Smooth muscle cell (in vitro differentiated cells): ENCODE results near the gene MITF. TPM values are rescaled to one million over a fixed set of nuclear protein-coding genes. Genes with fewer than 3 reads are reported as not detected.

Experiments used
- DNase-seq: peaks from one replicate; lab custom pipeline; 2025; ENCODE audit not compliant: unreplicated experiment; lab: John Stamatoyannopoulos, UW
- H2AFZ ChIP-seq: fragments of 200-600 bp; sonication (generic); 2 replicates; pipeline ENCODE4 v1.6.0; 2016; ENCODE audit warnings: antibody characterized with exemption, low read depth, mild to moderate bottlenecking
- H3F3A ChIP-seq: fragments of 200-600 bp; sonication (generic); 2 replicates; pipeline ENCODE4 v1.6.0; 2017; ENCODE audit warnings: antibody characterized with exemption, low read depth
- H3K27ac ChIP-seq: fragments of 200-600 bp; sonication (generic); 2 replicates; pipeline ENCODE4 v1.5.1; 2016; ENCODE audit warnings: low read depth, mild to moderate bottlenecking
- H3K27me3 ChIP-seq: fragments of 200-600 bp; sonication (generic); 2 replicates; pipeline ENCODE4 v1.6.1; 2016; ENCODE audit warnings: low read depth, mild to moderate bottlenecking
- H3K36me3 ChIP-seq: fragments of 200-600 bp; sonication (generic); 2 replicates; pipeline ENCODE4 v1.5.1; 2016; ENCODE audit warnings: low read depth
- H3K4me1 ChIP-seq: fragments of 200-600 bp; sonication (generic); 2 replicates; pipeline ENCODE4 v1.5.1; 2016; ENCODE audit warnings: low read depth
- H3K4me2 ChIP-seq: fragments of 200-600 bp; sonication (generic); 2 replicates; pipeline ENCODE4 v1.6.0; 2016; ENCODE audit warnings: mild to moderate bottlenecking
- H3K4me3 ChIP-seq: fragments of 200-600 bp; sonication (generic); 2 replicates; pipeline ENCODE4 v1.5.1; 2016; ENCODE audit warnings: mild to moderate bottlenecking
- H3K79me2 ChIP-seq: fragments of 200-600 bp; sonication (generic); 2 replicates; pipeline ENCODE4 v1.6.0; 2016; ENCODE audit warnings: low read depth, mild to moderate bottlenecking
- H3K9ac ChIP-seq: fragments of 200-600 bp; sonication (generic); 2 replicates; pipeline ENCODE4 v1.6.0; 2016; ENCODE audit warnings: low read depth
- H3K9me3 ChIP-seq: fragments of 200-600 bp; sonication (generic); replicated peaks from 2 replicates; pipeline ENCODE4 v1.5.1; 2016; ENCODE audit warnings: low read depth
- H4K20me1 ChIP-seq: fragments of 200-600 bp; sonication (generic); 2 replicates; pipeline ENCODE4 v1.6.0; 2016; ENCODE audit warnings: low read depth
- CTCF ChIP-seq: fragments of 200-600 bp; sonication (generic); IDR thresholded peaks from 2 replicates; pipeline ENCODE4 v1.5.1; 2017; ENCODE audit warnings: borderline replicate concordance, mild to moderate bottlenecking, antibody characterized with exemption; ENCODE audit not compliant: insufficient read depth, poor library complexity, severe bottlenecking
- WGBS: methylation state at CpG from one replicate; pipeline ENCODE4 v1.1.7; 2016; ENCODE audit warnings: low lambda C conversion rate; 5-methylcytosine and 5-hydroxymethylcytosine counted together
- polyA plus RNA-seq: library from polyadenylated mRNA; unstranded; fragments of >200 nt; fragmentation: Nextera tagmentation; extraction: Ambion mirVana; gene quantifications from 2 replicates; pipeline ENCODE4 v1.2.1, GENCODE V29; 2016
- total RNA-seq: library from RNA; depleted of rRNA; stranded (reverse); fragments of >200 nt; gene quantifications from 2 replicates; pipeline ENCODE4 v1.2.3, GENCODE V29; 2014

The MITF gene
- total and polyA plus RNA-seq, 2 experiments from 2014 or later: 2.3 to 3.1 TPM

GRCh38 chr3:69695933-69696332 lies 43.3 kb upstream of the MITF start:
- WGBS: 80% methylated on average over 4 of the region's 4 CpGs

GRCh38 chr3:69696367-69696766 lies 42.9 kb upstream of the MITF start:
- DNase-seq: no peak
- H3K4me3 ChIP-seq: no peak overlapping the region
- no peaks in the 10 kb centered on the region for H3F3A ChIP-seq
- H3K27me3 ChIP-seq: no peaks in the 10 kb centered on the region
- no peak for TF ChIP-seq CTCF
- H3K27ac ChIP-seq: no peak overlapping the region
- H3K4me2 ChIP-seq: no peak overlapping the region
- no peaks in the 10 kb centered on the region for H4K20me1 ChIP-seq
- 90% methylated on average over 1 of the region's 1 CpG for WGBS
- no peak overlapping the region for H3K9ac ChIP-seq
- H3K36me3 ChIP-seq: no peaks in the 10 kb centered on the region
- H2AFZ ChIP-seq: no peak overlapping the region
- H3K4me1 ChIP-seq: no peaks in the 10 kb centered on the region
- no peaks in the 10 kb centered on the region for H3K79me2 ChIP-seq
- H3K9me3 ChIP-seq: no peaks in the 10 kb centered on the region

More at GRCh38 chr3:69695933-69696332, 43.3 kb upstream of the MITF start:
- Histone ChIP-seq H3K27ac (no peak overlapping the region), H3K4me3 (no peak overlapping the region), H3F3A (no peaks in the 10 kb centered on the region), H3K79me2 (no peaks in the 10 kb centered on the region), H3K9ac (no peak overlapping the region), H4K20me1 (no peaks in the 10 kb centered on the region), H3K4me1 (no peaks in the 10 kb centered on the region), H3K9me3 (no peaks in the 10 kb centered on the region), H3K4me2 (no peak overlapping the region), H2AFZ (no peak overlapping the region), H3K36me3 (no peaks in the 10 kb centered on the region), H3K27me3 (no peaks in the 10 kb centered on the region)
- no peak for DNase-seq
- TF ChIP-seq CTCF: no peak

GRCh38 chr3:69697381-69697780 lies 41.9 kb upstream of the MITF start:
- H3F3A ChIP-seq: no peaks in the 10 kb centered on the region
- TF ChIP-seq CTCF: no peak
- no peaks in the 10 kb centered on the region for H3K9me3 ChIP-seq
- DNase-seq: no peak
- no peaks in the 10 kb centered on the region for H3K36me3 ChIP-seq
- no peak overlapping the region for H3K4me2 ChIP-seq
- H3K27ac ChIP-seq: no peak overlapping the region
- H3K4me3 ChIP-seq: no peak overlapping the region
- H3K27me3 ChIP-seq: no peaks in the 10 kb centered on the region
- WGBS: 74% methylated on average over 5 of the region's 5 CpGs
- H3K79me2 ChIP-seq: no peaks in the 10 kb centered on the region
- H2AFZ ChIP-seq: no peak overlapping the region
- H4K20me1 ChIP-seq: no peaks in the 10 kb centered on the region
- no peaks in the 10 kb centered on the region for H3K4me1 ChIP-seq
- no peak overlapping the region for H3K9ac ChIP-seq

GRCh38 chr3:69698728-69699127 lies 40.5 kb upstream of the MITF start:
- no peak for DNase-seq

More at GRCh38 chr3:69698728-69699127, 40.5 kb upstream of the MITF start:
- Histone ChIP-seq H3K4me1 (no peaks in the 10 kb centered on the region), H3K27ac (no peak overlapping the region), H3K9me3 (no peaks in the 10 kb centered on the region), H3F3A (no peaks in the 10 kb centered on the region), H4K20me1 (no peaks in the 10 kb centered on the region), H3K79me2 (no peaks in the 10 kb centered on the region), H2AFZ (no peak overlapping the region), H3K4me2 (no peak overlapping the region), H3K4me3 (no peak overlapping the region), H3K27me3 (no peaks in the 10 kb centered on the region), H3K9ac (no peak overlapping the region), H3K36me3 (no peaks in the 10 kb centered on the region)
- TF ChIP-seq CTCF: no peak
- 63% methylated on average over 2 of the region's 2 CpGs for WGBS
